GF-D8 (cell line): ENCODE measurements around the gene HUNK.

ENCODE experiments used
- DNase-seq: peaks from one replicate; lab custom pipeline; 2025; lab: John Stamatoyannopoulos, UW

HUNK gene

GRCh38 chr21:31959881-31960280 lies 87.1 kb downstream of the HUNK start:
- no peak for DNase-seq

- DNase-seq: no peak
Measured at GRCh38 chr21:31961027-31961426, 88.2 kb downstream of the HUNK start.

GRCh38 chr21:31961704-31962103 lies 88.9 kb downstream of the HUNK start:
- DNase-seq: no peak

- no peak for DNase-seq
Measured at GRCh38 chr21:31964692-31965091, 91.9 kb downstream of the HUNK start.

- no peak for DNase-seq
Measured at GRCh38 chr21:31967334-31967733, 94.5 kb downstream of the HUNK start.

- no peak for DNase-seq
Measured at GRCh38 chr21:31972622-31973021, 99.8 kb downstream of the HUNK start.

GRCh38 chr21:31973402-31973944 lies 100.7 kb downstream of the HUNK start:
- DNase-seq: no peak

- DNase-seq: no peak
Measured at GRCh38 chr21:31974454-31974985, 101.7 kb downstream of the HUNK start.

- DNase-seq: no peak
Measured at GRCh38 chr21:31975491-31975890, 102.7 kb downstream of the HUNK start.

GRCh38 chr21:31977816-31978215 lies 105.0 kb downstream of the HUNK start:
- no peak for DNase-seq

- no peak for DNase-seq
Measured at GRCh38 chr21:31983120-31983519, 110.3 kb downstream of the HUNK start.

- DNase-seq: no peak
Measured at GRCh38 chr21:31983554-31983953, 110.7 kb downstream of the HUNK start.

GRCh38 chr21:31985398-31985797 lies 112.6 kb downstream of the HUNK start:
- no peak for DNase-seq

GRCh38 chr21:31986035-31986856 lies 113.4 kb downstream of the HUNK start:
- no peak for DNase-seq

- DNase-seq: no peak
Measured at GRCh38 chr21:31987696-31988095, 114.9 kb downstream of the HUNK start.

GRCh38 chr21:31988492-31989290 lies 115.9 kb downstream of the HUNK start:
- DNase-seq: no peak

GRCh38 chr21:31991356-31992331 lies 118.8 kb downstream of the HUNK start:
- DNase-seq: no peak

- DNase-seq: no peak
Measured at GRCh38 chr21:31992391-31992790, 119.6 kb downstream of the HUNK start.

GRCh38 chr21:31993826-31994825 lies 121.3 kb downstream of the HUNK start:
- DNase-seq: no peak

- no peak for DNase-seq
Measured at GRCh38 chr21:31997191-31997590, 124.4 kb downstream of the HUNK start.
